Left cardiac atrium (tissue), 4 donors: ENCODE data around the gene RYR1. TPM values are rescaled to one million over a fixed set of nuclear protein-coding genes. Genes with fewer than 3 reads are reported as not detected.

Experiments
- ATAC-seq, 2 donors: fragments of 200-7000 bp; cut with Tn5 transposase; one replicate each; pipeline ENCODE4 v1.9.1; 2020; ENCODE audit warnings: mild to moderate bottlenecking in 2 of 2, moderate library complexity in 2 of 2
- DNase-seq: peaks from one replicate; pipeline ENCODE4 v3.0.0-alpha.2; 2020
- intact Hi-C, 2 donors: fragments of 100-400 bp; cut with DNase I; formaldehyde crosslinking; loops; one replicate each; pipeline versions ENCODE4 v1.14.1 to v1.15.1; 2022 to 2023
- long read RNA-seq: library from polyadenylated mRNA; unstranded; transcript quantifications from one replicate; pipeline ENCODE4 v2.0.0, GENCODE V29; 2021
- total RNA-seq, 2 donors: library from RNA; stranded (reverse); fragmentation: NEBNext Ultra II Directional; extraction: Animal tissue kit (Norgen Biotek cat#: 25700); gene quantifications; one replicate each; pipeline ENCODE4 v1.2.1, GENCODE V29; 2021
- donor health status: DM: no; HTN: yes; CAD: no.
- donor health status: DM: no; HTN: yes; CAD: no; lungs with severe emphysema.
- donor health status: DM: yes; HTN: yes; CAD: no.
- donor health status: Dilated cardiomyopathy.

Gene RYR1
- total RNA-seq = 1 to 10 TPM; 1.3 to 3.0 TPM
- long read RNA-seq = 0 reads

DNA sequence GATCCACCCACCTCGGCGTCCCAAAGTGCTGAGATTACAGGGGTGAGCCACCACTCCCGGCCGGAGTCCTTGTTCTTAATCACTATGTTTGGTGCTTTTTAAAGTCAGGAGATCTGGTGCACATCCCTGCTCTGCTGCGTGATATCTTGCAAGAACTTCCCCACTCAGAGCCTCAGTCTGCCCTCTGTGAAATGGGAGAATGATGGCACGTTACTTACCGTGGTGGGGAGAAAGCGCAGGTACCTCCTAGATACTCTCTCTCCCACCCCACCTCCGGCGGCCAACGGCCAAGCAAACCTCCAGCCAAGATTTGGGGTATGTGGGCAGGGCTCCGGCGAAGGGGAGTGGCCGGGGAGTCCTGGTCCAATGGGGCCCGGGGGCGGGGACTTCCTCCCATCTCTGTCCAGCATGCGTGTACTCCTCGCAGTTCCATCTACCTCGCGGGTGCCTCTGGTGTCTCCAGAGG lies at the start of gene RYR1:
TSS of gene RYR1 (plus strand) at position 424 of the 466 bp plus-strand sequence. CDS start 139 bp downstream, outside the sequence.
- ATAC-seq (peak; percentile 77 to 91), DNase-seq (peak; percentile 76)
- intact Hi-C loops = no loop called here

GRCh38 chr19:38383743-38384142 lies 49.7 kb upstream of the RYR1 start:
- DNase-seq (no peak), ATAC-seq (no peak)
- intact Hi-C loops = no loop called here

DNA sequence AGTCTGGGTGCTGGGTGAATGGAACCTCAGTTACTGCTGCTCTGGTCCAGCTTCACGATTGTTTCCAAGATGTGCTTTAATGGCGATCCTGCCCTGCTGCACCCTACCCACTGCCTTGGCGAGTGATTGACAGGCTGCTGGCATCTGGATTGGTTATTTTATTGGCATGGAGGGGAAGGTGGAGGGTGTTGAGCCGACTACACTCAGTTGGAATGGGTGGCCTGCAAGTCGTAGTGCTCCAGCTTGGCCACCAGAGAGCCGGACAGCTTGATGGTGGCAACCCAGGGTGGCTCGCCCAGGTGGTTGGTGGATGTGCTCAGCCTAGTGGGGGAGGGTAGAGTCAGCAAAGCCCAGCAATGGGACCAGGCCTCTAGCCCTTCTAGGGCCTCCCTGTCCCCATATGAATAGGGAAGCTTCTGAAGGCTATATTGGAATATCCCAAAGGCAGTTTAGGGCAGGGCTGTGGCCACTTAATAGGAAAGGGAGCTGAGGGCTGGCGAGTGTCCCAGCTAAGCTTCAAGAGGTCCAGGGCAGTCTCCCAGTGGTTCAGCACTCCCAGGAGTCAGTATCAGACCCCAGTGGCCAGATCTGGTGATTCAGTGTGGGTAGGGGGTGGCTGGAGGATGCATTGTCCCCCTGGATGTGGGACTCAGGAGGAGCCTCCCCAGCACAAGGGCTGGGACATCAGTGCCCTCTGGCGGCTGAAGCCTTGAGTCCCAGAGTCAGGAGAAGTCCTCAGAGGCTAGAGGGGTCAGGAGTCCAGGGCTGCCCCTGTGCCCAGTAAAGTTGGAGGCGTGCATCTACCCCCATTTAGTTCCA lies 49.1 kb upstream of the RYR1 start:
- DNase-seq = no peak

DNA sequence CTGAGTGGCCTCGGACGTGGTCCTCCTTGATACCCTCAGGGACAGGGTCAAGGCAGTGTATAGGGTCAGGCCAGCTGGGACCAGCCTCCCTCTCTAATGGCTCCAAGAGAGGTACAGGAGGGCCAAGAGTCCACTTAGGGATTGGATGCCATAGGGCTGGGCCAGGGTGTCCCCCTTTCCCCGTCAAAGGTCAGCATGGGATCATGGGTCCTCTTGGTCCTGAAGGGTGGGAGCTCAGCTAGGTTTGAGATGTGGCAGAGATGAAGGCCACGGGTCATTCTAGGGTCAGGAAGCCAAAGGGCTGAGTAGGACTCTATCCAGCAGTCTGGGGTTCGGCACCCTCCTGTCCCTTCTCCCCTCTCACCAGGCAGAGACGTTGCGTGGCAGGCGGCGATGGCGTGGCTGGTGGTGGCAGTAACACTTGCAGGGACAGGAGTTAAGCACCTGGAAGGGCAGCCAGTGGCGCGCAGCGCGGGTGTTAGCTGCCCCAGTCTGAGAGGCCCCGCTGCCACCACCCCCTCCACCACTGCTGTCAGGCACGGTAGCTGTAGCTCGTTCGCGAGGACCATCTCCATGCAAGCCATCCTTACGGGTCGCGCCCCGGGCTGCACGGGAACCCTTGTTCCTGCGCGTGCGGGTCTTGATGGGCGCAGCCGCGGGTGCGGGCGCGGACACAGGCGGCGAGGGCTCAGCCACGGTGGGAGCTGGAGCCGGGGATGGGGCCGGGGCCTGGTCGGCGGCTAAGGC lies 48.3 kb upstream of the RYR1 start:
- intact Hi-C loops = no loop called here
- ATAC-seq (no peak), DNase-seq (no peak)

More for the DNA sequence above, 49.1 kb upstream of the RYR1 start:
- ATAC-seq = no peak
- intact Hi-C loops = no loop called here

DNA sequence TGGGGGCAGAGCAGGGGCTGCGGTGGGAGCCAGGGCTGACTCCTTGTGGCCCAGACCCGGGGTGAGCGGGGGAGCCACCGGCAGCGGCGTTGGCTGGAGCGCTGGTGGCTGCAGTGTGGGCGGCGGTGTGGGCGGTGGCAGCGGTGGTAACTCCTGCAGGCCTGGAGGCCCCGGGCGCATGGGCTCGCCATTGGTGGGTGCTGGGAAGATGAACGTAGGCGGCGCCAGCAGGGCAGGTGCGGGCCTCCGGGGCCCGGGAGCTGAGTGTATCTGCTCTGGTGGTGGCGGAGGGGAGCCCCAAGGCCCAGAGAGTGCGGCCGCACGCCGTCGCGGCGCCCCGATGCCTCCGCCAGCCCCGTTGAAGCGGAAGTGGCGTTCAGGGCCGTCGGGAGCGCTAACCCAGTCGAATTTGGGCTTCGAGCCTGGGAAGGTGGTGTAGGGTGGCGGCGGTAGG lies 47.7 kb upstream of the RYR1 start:
- intact Hi-C loops = no loop called here
- DNase-seq (no peak), ATAC-seq (no peak)

GRCh38 chr19:38386300-38386970 lies 47.1 kb upstream of the RYR1 start:
- DNase-seq (no peak), ATAC-seq (no peak)
- intact Hi-C loops = no loop called here

DNA sequence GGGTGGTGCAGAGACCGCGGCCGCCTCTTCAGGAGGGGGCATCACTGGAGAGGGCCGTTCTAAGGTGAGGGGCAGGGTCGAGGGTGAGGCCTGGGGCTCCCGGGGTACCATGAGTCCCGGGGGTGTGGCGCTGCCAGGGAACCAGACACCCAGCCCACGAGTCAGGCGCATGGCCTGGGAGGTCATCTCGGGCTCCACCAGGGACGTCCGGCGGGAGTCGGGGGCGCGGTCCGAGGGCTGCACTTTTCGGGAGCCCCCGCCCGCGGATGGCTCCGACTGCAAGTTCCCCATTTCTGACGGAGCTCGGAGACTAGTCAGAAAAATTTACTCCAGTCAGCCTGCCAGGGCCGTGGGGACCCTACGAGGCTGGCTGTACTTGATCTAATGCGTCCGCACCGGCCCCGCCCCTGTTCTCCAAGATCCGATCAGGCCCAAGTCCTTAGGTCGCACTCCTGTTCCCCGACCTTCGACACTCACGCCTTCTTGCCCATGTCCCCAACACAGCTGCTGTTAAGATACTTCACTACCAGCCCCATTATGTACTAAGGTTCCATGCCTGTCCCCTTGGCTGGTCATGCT lies 46.4 kb upstream of the RYR1 start:
- ATAC-seq (peak in 1 of 2 donors; percentile 0), DNase-seq (peak; percentile 50)
- intact Hi-C loops = no loop called here

DNA sequence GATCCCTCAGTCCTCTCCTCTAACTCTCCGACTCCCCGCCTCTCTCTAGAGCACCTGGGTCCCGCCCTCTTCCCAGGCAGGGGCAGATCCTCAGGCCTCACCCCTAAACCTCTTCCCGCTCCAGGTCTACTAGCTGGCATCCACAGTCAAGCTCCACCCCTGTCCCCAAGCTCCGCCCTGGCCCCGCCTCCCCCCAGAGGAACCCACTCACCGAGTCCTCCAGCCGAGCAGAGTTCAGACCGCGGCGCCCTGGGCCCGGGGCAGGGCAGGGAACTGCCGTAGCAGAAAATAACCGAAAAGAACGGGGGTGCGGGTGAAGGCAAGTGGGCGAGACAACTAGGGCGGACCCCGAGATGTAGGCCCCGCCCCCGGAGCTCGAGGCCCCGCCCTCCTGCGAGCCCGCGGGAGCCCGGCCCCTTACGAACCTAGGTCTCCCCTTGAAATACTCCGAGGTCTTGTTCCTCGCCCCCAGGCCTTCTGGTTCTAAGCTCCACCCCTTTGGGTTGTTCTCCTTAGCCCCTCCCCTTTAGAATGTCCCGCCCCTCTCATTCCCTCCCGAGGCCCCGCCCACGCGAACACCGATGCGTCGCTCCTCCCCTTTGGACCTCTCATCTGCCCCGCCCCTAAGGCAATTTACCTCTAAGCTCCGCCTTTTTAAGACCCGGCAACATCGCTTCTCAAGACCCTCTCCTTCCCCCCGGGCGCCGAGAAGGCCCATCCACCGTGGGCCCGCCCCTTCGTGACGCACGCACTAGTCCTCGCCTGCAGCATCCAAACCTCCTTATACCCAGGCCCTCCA lies 45.7 kb upstream of the RYR1 start, which contains the start of gene GGN:
TSS of gene GGN (minus strand) at position 485 of the 799 bp plus-strand sequence. CDS start 773 bp downstream, outside the sequence.
- DNase-seq (peak; percentile 82), ATAC-seq (peak; percentile 75 to 78)
- intact Hi-C loops = no loop called here

- intact Hi-C loops = no loop called here
- ATAC-seq (peak; percentile 18 to 32), DNase-seq (peak; percentile 40)
Measured at GRCh38 chr19:38388349-38389100, 45.0 kb upstream of the RYR1 start, which contains the start of gene SPRED3. SPRED3 (plus strand) TSS chr19:38388697; CDS start chr19:38390303, 1,606 bp downstream.

DNA sequence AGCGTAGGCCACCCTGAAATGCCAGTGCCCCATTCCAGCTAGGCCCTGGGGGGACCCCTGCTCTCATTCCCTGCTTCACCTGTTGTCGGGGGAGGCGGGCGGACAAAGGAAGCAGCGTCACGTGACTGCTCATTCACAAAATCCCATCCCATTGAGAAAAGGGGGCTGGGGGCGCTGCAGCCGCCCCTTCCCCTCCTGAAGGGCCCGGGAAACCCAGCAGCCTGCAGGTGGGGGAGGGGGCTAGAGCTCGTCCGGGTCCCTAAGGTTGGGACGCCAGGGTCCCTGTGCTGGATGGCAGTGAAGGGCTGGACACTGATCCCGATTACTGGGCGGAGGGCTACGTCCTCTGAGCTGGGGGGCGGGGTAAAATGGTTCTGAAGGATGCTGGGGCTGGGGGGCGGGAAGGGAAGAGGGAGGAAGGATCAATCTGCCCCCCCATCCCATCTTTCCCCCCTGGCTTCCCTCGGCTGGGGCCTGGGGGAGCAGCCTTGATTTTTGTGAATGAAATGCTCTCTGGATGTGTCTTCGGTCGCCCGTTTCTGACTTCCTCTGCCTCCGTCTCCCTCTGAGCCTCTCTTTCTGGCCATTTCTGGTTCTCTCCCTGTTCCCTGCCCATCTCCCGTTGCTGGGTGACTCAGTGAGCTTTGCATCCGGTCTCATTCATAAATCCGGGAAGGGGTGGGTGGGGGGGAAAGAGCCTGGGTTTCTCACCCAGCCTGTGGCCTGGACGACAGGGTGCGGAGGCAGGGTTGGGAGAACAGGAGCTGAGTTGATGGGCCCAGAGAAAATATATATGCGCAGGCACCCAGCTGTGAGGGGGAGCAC lies 44.2 kb upstream of the RYR1 start:
- DNase-seq (peak; percentile 55), ATAC-seq (no peak)
- intact Hi-C loops = no loop called here

DNA sequence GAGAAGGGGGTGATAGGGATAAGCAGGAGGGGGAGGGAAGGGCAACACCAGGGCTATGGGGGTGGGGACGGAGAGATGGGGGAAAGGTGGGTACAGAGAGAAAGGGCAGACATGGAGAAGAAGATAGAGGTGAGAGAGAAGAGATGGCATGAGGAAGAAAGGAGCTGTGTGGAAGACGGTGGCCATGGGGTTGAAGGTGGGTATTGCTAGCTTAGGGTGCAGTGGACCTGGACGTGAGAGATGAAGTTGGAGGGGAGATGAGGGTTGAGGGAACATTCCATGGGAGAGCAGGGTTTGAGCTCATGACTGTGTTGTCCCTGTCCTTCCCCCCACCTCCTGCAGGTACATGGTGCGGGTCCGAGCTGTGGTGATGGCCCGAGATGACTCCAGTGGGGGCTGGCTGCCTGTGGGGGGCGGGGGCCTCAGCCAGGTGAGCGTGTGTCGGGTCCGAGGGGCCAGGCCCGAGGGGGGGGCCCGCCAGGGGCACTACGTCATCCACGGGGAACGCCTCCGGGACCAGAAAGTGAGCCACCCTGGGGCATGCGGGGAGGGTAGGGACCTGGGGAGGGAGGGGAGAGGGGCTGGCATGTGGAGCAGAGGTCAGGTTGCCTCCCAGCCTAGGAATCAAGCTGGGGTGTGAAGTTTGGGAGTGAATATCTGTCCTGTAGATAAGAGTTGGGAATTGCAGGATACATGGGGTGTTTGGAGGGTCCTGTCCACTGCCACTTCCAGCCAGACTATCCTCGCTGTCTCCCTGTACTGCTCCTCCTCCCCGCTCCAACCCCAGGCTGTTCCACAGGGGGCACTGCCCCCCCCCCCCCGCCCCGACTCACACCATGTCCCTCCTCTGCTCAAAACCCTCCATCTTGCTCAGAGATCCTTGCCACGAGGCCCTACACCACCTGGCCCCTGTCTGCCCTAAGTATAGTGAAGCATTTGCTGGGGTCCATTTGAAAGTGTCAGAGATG lies 43.2 kb upstream of the RYR1 start:
- intact Hi-C loops = no loop called here
- no peak for DNase-seq
- no peak for ATAC-seq

DNA sequence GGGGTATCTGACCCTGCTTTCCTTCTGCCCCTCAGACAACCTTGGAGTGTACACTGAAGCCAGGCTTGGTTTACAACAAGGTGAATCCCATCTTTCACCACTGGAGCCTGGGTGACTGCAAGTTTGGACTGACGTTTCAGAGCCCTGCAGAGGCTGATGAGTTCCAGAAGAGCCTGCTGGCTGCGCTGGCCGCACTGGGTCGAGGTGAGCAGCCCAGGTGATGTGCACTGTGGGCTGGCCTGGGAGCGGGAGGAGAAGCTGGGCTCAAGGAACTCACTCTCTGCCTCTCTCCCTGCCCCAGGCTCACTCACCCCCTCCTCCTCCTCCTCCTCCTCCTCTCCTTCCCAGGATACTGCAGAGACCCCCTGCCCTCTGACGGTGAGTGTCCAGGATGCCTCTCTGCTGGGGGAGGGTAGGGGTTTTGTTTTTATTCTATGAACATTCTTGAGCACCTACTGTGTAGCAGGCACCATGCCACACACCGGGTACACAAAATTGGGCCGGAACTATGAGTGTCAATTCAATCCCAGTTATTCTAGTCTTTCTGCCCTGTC lies 41.5 kb upstream of the RYR1 start:
- ATAC-seq (no peak), DNase-seq (no peak)
- intact Hi-C loops = no loop called here

- intact Hi-C loops = no loop called here
- no peak for ATAC-seq
- DNase-seq = no peak
Measured at GRCh38 chr19:38392707-38393308, 40.7 kb upstream of the RYR1 start.

- intact Hi-C loops = no loop called here
- ATAC-seq (peak in 1 of 2 donors; percentile 23), DNase-seq (peak; percentile 51)
Measured at GRCh38 chr19:38394488-38394887, 39.0 kb upstream of the RYR1 start.
